Osteoblast (primary cell): ENCODE results near the gene KIF2A. TPM values are rescaled to one million over a fixed set of nuclear protein-coding genes. Genes with fewer than 3 reads are reported as not detected.

ENCODE experiments used
- DNase-seq: peaks from one replicate; pipeline ENCODE4 v3.0.0; 2011; ENCODE audit warnings: low spot score, mixed read lengths; ENCODE audit not compliant: insufficient read length; ENCODE audit errors: missing footprints
- H2AFZ ChIP-seq: 2 replicates; pipeline ENCODE4 v1.6.0; 2011; ENCODE audit warnings: mild to moderate bottlenecking, low read length
- H3K27ac ChIP-seq: 2 replicates; pipeline ENCODE4 v1.5.1; 2011; ENCODE audit warnings: mild to moderate bottlenecking, low read depth, low read length, moderate library complexity
- H3K27me3 ChIP-seq: 2 replicates; pipeline ENCODE4 v1.6.0; 2012; ENCODE audit warnings: mild to moderate bottlenecking, control low read depth, inconsistent platforms, low read length, moderate library complexity; ENCODE audit not compliant: insufficient read depth
- H3K36me3 ChIP-seq: 2 replicates; pipeline ENCODE4 v1.5.1; 2011; ENCODE audit warnings: mild to moderate bottlenecking, low read length, control low read depth, moderate library complexity; ENCODE audit not compliant: insufficient read depth
- H3K4me1 ChIP-seq: 2 replicates; pipeline ENCODE4 v1.5.1; 2011; ENCODE audit warnings: mild to moderate bottlenecking, low read length, control low read depth, moderate library complexity; ENCODE audit not compliant: insufficient read depth
- H3K4me2 ChIP-seq: 2 replicates; pipeline ENCODE4 v1.6.0; 2011; ENCODE audit warnings: mild to moderate bottlenecking, low read length; ENCODE audit not compliant: insufficient read depth
- H3K4me3 ChIP-seq: fragments of 200-600 bp; sonication (generic); 3 replicates; pipeline ENCODE4 v1.5.1; 2012; ENCODE audit warnings: mild to moderate bottlenecking, low read length, inconsistent platforms; ENCODE audit not compliant: insufficient read depth
- H3K79me2 ChIP-seq: 2 replicates; pipeline ENCODE4 v1.6.0; 2012; ENCODE audit warnings: mild to moderate bottlenecking, low read length, control low read depth, inconsistent platforms; ENCODE audit not compliant: insufficient read depth
- H3K9me3 ChIP-seq: 2 replicates; pipeline ENCODE4 v1.5.1; 2011; ENCODE audit warnings: low read depth, low read length, control low read depth
- H4K20me1 ChIP-seq: 2 replicates; pipeline ENCODE4 v1.6.0; 2012; ENCODE audit warnings: mild to moderate bottlenecking, low read length, control low read depth; ENCODE audit not compliant: insufficient read depth
- CTCF ChIP-seq: IDR thresholded peaks from 2 replicates; pipeline ENCODE4 v1.5.1; 2011; ENCODE audit warnings: mild to moderate bottlenecking, low read depth, low read length, moderate library complexity; ENCODE audit errors: extremely low read depth
- total RNA-seq: library from RNA; depleted of rRNA; stranded (reverse); fragments of >200 nt; gene quantifications from 2 replicates; pipeline ENCODE4 v1.2.3, GENCODE V29; 2012

The KIF2A gene
- total RNA-seq, 1 donor, result 52.8 TPM

- Histone ChIP-seq H3K36me3 (no peaks in the 10 kb centered on the region), H3K4me3 (no peak overlapping the region), H3K4me1 (no peaks in the 10 kb centered on the region), H3K9me3 (no peaks in the 10 kb centered on the region), H4K20me1 (peaks cover 3% of the 10 kb centered on the region), H3K79me2 (peaks cover 94% of the 10 kb centered on the region), H3K27me3 (no peaks in the 10 kb centered on the region), H3K27ac (no peak overlapping the region), H3K4me2 (no peak overlapping the region), H2AFZ (no peak overlapping the region)
- DNase-seq, result no peak
- no peak for TF ChIP-seq CTCF
Measured at GRCh38 chr5:62328772-62329491, 22.9 kb downstream of the KIF2A start.

GRCh38 chr5:62330302-62330701 is 24.3 kb downstream of the KIF2A start:
- Histone ChIP-seq H3K4me2 (no peak overlapping the region), H3K4me3 (no peak overlapping the region)

GRCh38 chr5:62331921-62332320 is 25.9 kb downstream of the KIF2A start:
- Histone ChIP-seq H3K27ac (no peak overlapping the region), H3K36me3 (no peaks in the 10 kb centered on the region), H3K4me2 (no peak overlapping the region), H4K20me1 (peaks cover 3% of the 10 kb centered on the region), H3K27me3 (no peaks in the 10 kb centered on the region), H3K4me1 (no peaks in the 10 kb centered on the region), H2AFZ (no peak overlapping the region), H3K9me3 (no peaks in the 10 kb centered on the region), H3K4me3 (no peak overlapping the region), H3K79me2 (peaks cover 89% of the 10 kb centered on the region)
- no peak for TF ChIP-seq CTCF
- DNase-seq, result no peak

More at GRCh38 chr5:62330302-62330701, 24.3 kb downstream of the KIF2A start:
- no peak for TF ChIP-seq CTCF
- peaks cover 3% of the 10 kb centered on the region for H4K20me1 ChIP-seq
- H3K36me3 ChIP-seq, result no peaks in the 10 kb centered on the region
- no peaks in the 10 kb centered on the region for H3K9me3 ChIP-seq
- no peak overlapping the region for H3K27ac ChIP-seq
- peaks cover 95% of the 10 kb centered on the region for H3K79me2 ChIP-seq
- no peak for DNase-seq
- no peaks in the 10 kb centered on the region for H3K4me1 ChIP-seq
- no peak overlapping the region for H2AFZ ChIP-seq
- no peaks in the 10 kb centered on the region for H3K27me3 ChIP-seq

GRCh38 chr5:62333250-62333794 is 27.3 kb downstream of the KIF2A start:
- Histone ChIP-seq H3K27ac (no peak overlapping the region), H3K9me3 (no peaks in the 10 kb centered on the region), H2AFZ (no peak overlapping the region), H3K4me1 (no peaks in the 10 kb centered on the region), H3K79me2 (peaks cover 84% of the 10 kb centered on the region), H3K27me3 (no peaks in the 10 kb centered on the region), H3K4me3 (no peak overlapping the region), H3K36me3 (no peaks in the 10 kb centered on the region), H4K20me1 (peaks cover 3% of the 10 kb centered on the region), H3K4me2 (no peak overlapping the region)
- DNase-seq, result no peak
- TF ChIP-seq CTCF, result no peak
